Midbrain (tissue), 1 donor: ENCODE measurements around the gene PLD4.
"Not testable (repeated sequence)": the region's sequence is repeated elsewhere in the genome, so short reads cannot be mapped to it uniquely, and the experiment has no call there.

Experiments used
- DNase-seq: peaks from one replicate; lab custom pipeline; 2025; lab: John Stamatoyannopoulos, UW

Gene PLD4

GRCh38 chr14:104941508-104942365 is 17.1 kb downstream of the PLD4 start:
- DNase-seq, result no peak

GRCh38 chr14:104942586-104942985 is 17.9 kb downstream of the PLD4 start:
- no peak for DNase-seq

GRCh38 chr14:104943216-104944015 is 18.7 kb downstream of the PLD4 start:
- DNase-seq, result not testable (repeated sequence)

GRCh38 chr14:104944016-104944308 is 19.3 kb downstream of the PLD4 start:
- not testable (repeated sequence) for DNase-seq

- DNase-seq, result not testable (repeated sequence)
Observed at GRCh38 chr14:104944436-104945205, 19.9 kb downstream of the PLD4 start.

- not testable (repeated sequence) for DNase-seq
Observed at GRCh38 chr14:104945266-104945665, 20.6 kb downstream of the PLD4 start.

GRCh38 chr14:104945986-104946965 is 21.6 kb downstream of the PLD4 start:
- not testable (repeated sequence) for DNase-seq

GRCh38 chr14:104947201-104947600 is 22.5 kb downstream of the PLD4 start:
- DNase-seq, result not testable (repeated sequence)

- DNase-seq, result not testable (repeated sequence)
Observed at GRCh38 chr14:104947881-104948735, 23.4 kb downstream of the PLD4 start.

- DNase-seq, result no peak
Observed at GRCh38 chr14:104948736-104949031, 24.0 kb downstream of the PLD4 start.

GRCh38 chr14:104949406-104949955 is 24.8 kb downstream of the PLD4 start:
- not testable (repeated sequence) for DNase-seq

GRCh38 chr14:104950021-104950420 is 25.3 kb downstream of the PLD4 start:
- DNase-seq, result no peak

GRCh38 chr14:104950701-104951100 is 26.0 kb downstream of the PLD4 start:
- DNase-seq, result not testable (repeated sequence)

- DNase-seq, result not testable (repeated sequence)
Observed at GRCh38 chr14:104951863-104952657, 27.4 kb downstream of the PLD4 start.

- DNase-seq, result no peak
Observed at GRCh38 chr14:104953097-104953496, 28.4 kb downstream of the PLD4 start.

GRCh38 chr14:104953896-104954656 is 29.4 kb downstream of the PLD4 start:
- DNase-seq, result no peak

GRCh38 chr14:104954746-104955395 is 30.2 kb downstream of the PLD4 start:
- no peak for DNase-seq

- no peak for DNase-seq
Observed at GRCh38 chr14:104955396-104955770, 30.7 kb downstream of the PLD4 start.
